ENCODE measurements around the gene SYT1.

SYT1 gene

GRCh38 chr12:79438480-79439174, 574.1 kb downstream of the SYT1 start:
- DNase-seq (ENCODE audit: low read depth in 2 of 2): no peak

- no peak for DNase-seq (ENCODE audit: low read depth in 2 of 2)
Measured at GRCh38 chr12:79439175-79439825, 574.7 kb downstream of the SYT1 start.

GRCh38 chr12:79441534-79441933, 577.0 kb downstream of the SYT1 start:
- DNase-seq (ENCODE audit: low read depth in 2 of 2): no peak

GRCh38 chr12:79442396-79442795, 577.8 kb downstream of the SYT1 start:
- no peak for DNase-seq (ENCODE audit: low read depth in 2 of 2)

- DNase-seq (ENCODE audit: low read depth in 2 of 2): no peak
Measured at GRCh38 chr12:79444089-79444488, 579.5 kb downstream of the SYT1 start.

GRCh38 chr12:79448816-79449215, 584.2 kb downstream of the SYT1 start:
- DNase-seq (ENCODE audit: low read depth in 2 of 2): no peak

- no peak for DNase-seq (ENCODE audit: low read depth in 2 of 2)
Measured at GRCh38 chr12:79451365-79451764, 586.8 kb downstream of the SYT1 start.

GRCh38 chr12:79451978-79452377, 587.4 kb downstream of the SYT1 start:
- DNase-seq (ENCODE audit: low read depth in 2 of 2): no peak

- no peak for DNase-seq (ENCODE audit: low read depth in 2 of 2)
Measured at GRCh38 chr12:79452906-79453305, 588.3 kb downstream of the SYT1 start.

GRCh38 chr12:79453820-79454219, 589.2 kb downstream of the SYT1 start:
- no peak for DNase-seq (ENCODE audit: low read depth in 2 of 2)

- no peak for DNase-seq (ENCODE audit: low read depth in 2 of 2)
Measured at GRCh38 chr12:79454338-79454843, 589.8 kb downstream of the SYT1 start.

GRCh38 chr12:79455286-79455685, 590.7 kb downstream of the SYT1 start:
- DNase-seq (ENCODE audit: low read depth in 2 of 2): no peak

- DNase-seq (ENCODE audit: low read depth in 2 of 2): no peak
Measured at GRCh38 chr12:79482323-79482722, 617.7 kb downstream of the SYT1 start.

GRCh38 chr12:79482921-79483320, 618.3 kb downstream of the SYT1 start:
- DNase-seq (ENCODE audit: low read depth in 2 of 2): no peak

- no peak for DNase-seq (ENCODE audit: low read depth in 2 of 2)
Measured at GRCh38 chr12:79486154-79486553, 621.6 kb downstream of the SYT1 start.

GRCh38 chr12:79487386-79488110, 623.0 kb downstream of the SYT1 start:
- no peak for DNase-seq (ENCODE audit: low read depth in 2 of 2)
